GM12801 (cell line): ENCODE measurements around the gene FOXA3.

Experiments used
- TF ChIP-seq, protein P1 (sequence below): IDR thresholded peaks from one replicate; pipeline ENCODE4 v1.5.1; 2011; ENCODE audit warnings: control low read depth; ENCODE audit not compliant: insufficient read length; ENCODE audit errors: extremely low read depth

The FOXA3 gene

DNA sequence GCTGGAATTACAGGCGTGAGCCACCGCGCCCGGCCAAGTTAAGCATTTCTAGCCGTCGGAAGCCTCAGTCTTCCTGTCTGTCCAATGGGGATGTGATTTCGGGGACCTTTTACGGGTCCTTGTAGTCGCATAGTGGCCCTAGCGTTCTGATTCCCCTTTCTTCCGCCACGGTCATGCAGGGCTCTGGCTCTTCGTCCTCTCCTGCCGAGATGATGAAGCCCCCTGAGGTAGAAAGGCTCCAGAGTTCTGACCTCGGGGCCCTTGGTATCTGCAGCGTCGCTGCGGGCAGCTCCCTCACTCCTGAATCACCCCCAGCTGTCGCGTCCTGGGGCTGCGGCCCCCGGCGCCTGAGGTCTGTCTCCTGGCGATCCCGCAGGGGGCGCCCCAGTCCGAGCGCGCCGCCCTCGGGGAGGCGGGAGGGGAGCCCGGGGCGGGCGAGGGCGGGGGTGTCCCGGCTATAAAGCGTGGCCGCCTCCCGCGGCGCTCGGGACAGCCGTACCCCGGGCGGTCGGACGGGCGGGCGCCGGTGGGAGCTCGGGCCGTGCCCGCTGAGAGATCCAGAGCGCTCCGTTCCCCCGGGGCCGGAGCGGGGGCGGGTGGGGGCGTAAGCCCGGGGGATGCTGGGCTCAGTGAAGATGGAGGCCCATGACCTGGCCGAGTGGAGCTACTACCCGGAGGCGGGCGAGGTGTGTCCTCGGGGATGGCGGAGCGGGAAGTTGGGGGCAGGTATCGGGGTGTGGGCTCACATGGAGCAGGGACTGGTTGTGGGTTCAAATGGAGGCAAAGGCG, at the start of gene FOXA3:
FOXA3 (plus strand) TSS at position 487 of the 789 bp plus-strand sequence; CDS start at position 618, 131 bp downstream.
- TF ChIP-seq, protein P1, sequence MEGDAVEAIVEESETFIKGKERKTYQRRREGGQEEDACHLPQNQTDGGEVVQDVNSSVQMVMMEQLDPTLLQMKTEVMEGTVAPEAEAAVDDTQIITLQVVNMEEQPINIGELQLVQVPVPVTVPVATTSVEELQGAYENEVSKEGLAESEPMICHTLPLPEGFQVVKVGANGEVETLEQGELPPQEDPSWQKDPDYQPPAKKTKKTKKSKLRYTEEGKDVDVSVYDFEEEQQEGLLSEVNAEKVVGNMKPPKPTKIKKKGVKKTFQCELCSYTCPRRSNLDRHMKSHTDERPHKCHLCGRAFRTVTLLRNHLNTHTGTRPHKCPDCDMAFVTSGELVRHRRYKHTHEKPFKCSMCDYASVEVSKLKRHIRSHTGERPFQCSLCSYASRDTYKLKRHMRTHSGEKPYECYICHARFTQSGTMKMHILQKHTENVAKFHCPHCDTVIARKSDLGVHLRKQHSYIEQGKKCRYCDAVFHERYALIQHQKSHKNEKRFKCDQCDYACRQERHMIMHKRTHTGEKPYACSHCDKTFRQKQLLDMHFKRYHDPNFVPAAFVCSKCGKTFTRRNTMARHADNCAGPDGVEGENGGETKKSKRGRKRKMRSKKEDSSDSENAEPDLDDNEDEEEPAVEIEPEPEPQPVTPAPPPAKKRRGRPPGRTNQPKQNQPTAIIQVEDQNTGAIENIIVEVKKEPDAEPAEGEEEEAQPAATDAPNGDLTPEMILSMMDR = no peak

DNA sequence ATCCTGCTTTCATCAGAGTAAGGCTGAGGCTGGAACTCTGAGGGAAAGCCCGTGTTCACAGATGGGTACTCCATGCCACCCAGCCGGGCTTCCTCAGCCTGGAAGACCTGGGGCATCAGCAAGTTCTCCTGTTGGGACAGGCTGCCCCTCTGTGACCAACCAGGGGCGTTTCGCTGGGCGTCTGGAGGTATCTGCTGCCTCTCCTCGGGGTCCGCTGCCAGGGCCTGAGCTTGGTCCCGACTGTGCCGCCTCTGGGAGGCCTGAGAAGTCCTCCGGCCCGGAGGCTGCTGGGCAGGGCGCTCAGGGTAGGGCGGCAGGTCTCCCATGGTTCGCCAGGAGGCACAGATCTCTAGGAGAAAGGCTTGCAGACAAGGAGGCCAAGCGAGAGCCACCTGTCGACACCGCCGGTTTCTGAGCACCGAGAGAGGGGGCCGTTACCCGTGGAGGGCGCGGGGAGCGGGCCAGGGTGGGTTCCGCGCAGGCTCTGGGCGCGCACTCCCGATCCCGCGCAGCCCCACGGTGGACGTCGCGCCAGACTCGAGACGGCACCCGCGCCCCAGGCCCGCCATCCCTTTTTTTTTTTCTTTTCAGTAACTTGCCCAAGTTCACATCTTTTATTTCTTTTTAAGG, 49.2 kb upstream of the FOXA3 start, which contains the start of gene RSPH6A:
RSPH6A (minus strand) TSS at position 458 of the 630 bp plus-strand sequence; CDS start at position 326, 132 bp downstream.
- TF ChIP-seq, protein P1 = no peak

DNA sequence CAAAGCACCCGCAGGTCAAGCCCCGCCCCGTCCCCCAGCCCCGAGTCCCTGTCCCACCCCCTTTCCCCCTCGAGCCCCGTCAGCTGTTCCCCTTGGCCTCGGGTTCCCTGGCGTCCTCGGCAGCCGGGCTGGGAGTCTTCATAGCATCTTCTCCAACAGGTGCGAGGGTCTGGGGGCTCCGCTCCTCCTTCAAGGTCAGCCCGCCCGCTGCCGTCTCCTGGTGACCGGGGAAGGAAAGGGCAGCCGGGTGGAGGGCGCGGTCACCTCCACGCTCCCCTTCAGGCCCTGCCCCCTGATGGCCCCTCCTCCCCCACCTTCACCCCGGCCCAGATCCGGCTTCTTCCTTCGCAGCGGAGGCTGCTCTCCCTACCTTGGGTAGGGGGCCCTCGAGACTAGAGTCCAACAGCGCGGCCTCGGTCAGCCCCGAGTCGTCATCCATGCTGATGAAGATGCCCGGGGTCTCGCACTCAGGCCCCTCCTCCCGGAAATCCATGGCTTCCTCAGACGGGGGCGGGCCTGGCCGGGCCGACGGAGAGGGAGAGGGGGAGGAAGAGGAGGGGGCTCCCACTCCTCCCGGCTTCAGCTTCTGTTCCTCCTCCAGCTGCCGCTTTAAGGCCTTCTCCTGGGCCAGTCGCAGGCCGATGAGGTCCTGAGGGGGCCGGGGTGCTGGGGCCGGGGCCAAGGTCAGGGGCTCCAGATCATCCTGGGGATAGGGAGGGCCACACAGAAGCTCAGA, 48.5 kb upstream of the FOXA3 start:
- TF ChIP-seq, protein P1 = no peak

DNA sequence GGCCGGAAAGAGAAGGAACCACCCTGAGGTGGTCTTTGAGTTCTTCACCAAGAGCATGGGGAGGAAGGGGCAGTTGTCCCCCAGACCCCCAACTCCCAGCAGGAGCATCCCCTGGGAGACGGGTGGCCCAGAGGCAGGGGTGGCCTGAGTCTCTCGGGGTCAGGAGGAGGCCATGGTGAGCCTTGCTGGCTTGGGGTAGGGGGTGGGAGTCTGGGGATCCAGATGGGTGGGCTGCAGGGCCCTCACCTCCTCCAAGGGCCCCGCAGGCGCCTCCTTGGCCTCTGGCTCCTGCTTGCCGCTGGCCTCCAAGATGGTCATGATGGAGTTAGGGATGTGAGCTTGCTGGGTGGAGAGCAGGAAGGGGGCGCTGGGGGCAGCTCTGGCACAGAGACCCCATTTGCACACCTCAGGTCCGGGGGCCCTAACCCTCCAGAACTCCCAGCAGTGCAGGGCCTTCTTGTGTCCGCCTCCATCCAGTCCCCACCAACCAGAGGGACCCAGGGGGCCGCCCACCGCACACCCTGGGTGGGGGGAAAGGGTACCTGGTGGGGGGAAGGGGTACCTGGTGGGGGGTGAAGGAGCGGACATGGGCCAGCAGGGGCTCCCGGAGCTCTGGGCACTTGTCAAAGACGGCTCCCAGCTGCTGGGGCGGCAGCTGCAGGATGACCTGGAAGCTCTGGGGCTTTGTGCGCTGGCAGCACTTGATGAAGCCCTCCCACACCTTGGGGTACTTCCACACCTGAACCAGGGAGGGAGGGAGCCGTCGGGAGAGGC, 47.7 kb upstream of the FOXA3 start:
- TF ChIP-seq, protein P1 = no peak

DNA sequence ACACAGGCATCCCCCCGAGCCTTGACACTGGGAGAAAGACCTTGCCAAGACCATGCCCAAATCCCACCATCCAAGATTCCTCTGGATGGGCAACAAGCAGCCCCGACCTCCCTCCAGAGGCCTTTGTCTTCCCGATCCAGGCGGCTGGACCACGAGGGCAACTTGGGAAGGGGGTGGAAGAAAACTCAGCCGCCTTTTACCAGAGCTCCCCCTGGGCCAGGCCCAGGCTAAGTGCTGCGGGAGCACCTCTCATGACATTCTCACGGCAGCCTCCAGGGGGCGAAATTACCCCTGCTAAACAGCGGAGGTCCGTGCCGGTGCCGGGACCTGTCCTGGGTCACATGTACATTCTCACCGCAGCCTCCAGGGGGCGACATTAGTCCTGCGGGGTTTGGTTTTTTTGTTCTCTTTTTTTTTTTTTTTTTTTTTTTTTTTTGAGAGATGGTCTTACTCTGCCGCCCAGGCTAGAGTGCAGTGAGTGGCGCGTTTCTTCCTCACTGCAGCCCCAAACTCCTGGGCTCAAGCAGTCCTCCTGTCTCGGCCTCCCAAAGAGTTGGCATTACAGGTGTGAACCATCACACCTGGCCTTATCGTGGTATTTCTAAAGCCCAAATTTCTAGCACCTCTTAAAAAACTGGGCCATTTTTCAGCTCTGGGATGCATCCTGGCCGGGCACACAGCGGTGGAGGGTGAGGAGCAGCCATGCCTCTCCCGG, 47.0 kb upstream of the FOXA3 start:
- TF ChIP-seq, protein P1 = peak; percentile 66

DNA sequence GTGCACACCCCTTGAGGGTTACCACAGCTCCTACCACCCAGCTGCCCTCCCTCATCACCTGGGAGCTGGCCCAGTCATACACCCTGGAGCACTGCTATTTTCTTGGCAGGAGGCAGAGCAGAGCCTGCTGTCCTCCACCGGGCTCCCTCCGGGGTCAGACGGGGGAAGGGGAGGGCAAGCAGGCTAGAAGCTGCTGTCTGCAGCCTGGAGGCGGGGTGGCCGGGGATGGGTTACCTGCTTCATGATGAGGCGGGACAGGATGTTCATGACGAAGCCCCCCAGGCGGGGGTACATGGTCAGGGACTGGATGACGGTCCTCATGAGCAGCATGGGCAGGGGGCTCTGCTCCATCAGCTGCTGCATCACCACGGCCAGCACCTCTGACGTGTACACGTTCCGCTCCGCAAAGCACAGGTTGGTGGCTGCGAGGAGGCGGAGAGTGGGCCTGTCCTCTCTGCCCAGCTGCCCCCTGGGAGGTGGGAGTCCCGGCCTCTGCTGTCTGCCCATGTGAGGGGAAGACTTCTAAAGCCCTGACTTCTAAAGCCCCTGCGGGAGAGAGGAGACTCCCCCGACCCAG, 46.3 kb upstream of the FOXA3 start:
- TF ChIP-seq, protein P1 = no peak
